HepG2 (cell line): ENCODE data around the gene NACC2. TPM values are rescaled to one million over a fixed set of nuclear protein-coding genes. Genes with fewer than 3 reads are reported as not detected.

Experiments used
- BATF2 ChIP-seq: sonication (generic); formaldehyde crosslinking; IDR thresholded peaks from 2 replicates; pipeline ENCODE4 v1.8.0; 2022; ENCODE audit warnings: mild to moderate bottlenecking, missing genetic modification reagents, moderate library complexity
- FIP1L1 ChIP-seq: fragments of 200-400 bp; formaldehyde crosslinking; IDR thresholded peaks from 2 replicates; pipeline ENCODE4 v1.6.1; 2018; ENCODE audit warnings: low read depth, mild to moderate bottlenecking, low read length, moderate library complexity, borderline replicate concordance; ENCODE audit not compliant: insufficient read depth
- KAT2B ChIP-seq: fragments of 150-350 bp; IDR thresholded peaks from 2 replicates; pipeline ENCODE4 v1.6.1; 2014; ENCODE audit warnings: low read depth, low read length, borderline replicate concordance
- MLLT10 ChIP-seq: sonication (generic); formaldehyde crosslinking; IDR thresholded peaks from 2 replicates; pipeline ENCODE4 v1.4.0; 2020; ENCODE audit warnings: missing genetic modification reagents
- NCOA5 ChIP-seq: sonication (generic); formaldehyde crosslinking; IDR thresholded peaks from 2 replicates; pipeline ENCODE4 v1.4.0; 2020; ENCODE audit warnings: missing genetic modification reagents
- PAF1 ChIP-seq: IDR thresholded peaks from 2 replicates; pipeline ENCODE4 v1.6.1; 2016; ENCODE audit warnings: missing genetic modification reagents, missing compliant biosample characterization
- POGK ChIP-seq: sonication (generic); formaldehyde crosslinking; conservative IDR thresholded peaks from 2 replicates; pipeline ENCODE4 v1.8.0; 2022; ENCODE audit warnings: mild to moderate bottlenecking, moderate library complexity, missing genetic modification reagents
- PREB ChIP-seq: sonication (generic); formaldehyde crosslinking; IDR thresholded peaks from 2 replicates; pipeline ENCODE4 v1.4.0; 2020; ENCODE audit warnings: missing genetic modification reagents
- RAD21 ChIP-seq: fragments of 450-650 bp; formaldehyde crosslinking; IDR thresholded peaks from 2 replicates; pipeline ENCODE4 v1.5.0; 2020; ENCODE audit warnings: mild to moderate bottlenecking
- SIN3A ChIP-seq: IDR thresholded peaks from 2 replicates; pipeline ENCODE4 v1.6.1; 2011; ENCODE audit warnings: low read depth, mild to moderate bottlenecking, control low read depth, low read length, borderline replicate concordance
- TAF15 ChIP-seq: fragments of 200-400 bp; formaldehyde crosslinking; IDR thresholded peaks from one replicate; pipeline ENCODE4 v1.6.1; 2018; ENCODE audit warnings: mild to moderate bottlenecking, low read depth, low read length; ENCODE audit not compliant: poor library complexity, severe bottlenecking
- TBP ChIP-seq: sonication (generic); formaldehyde crosslinking; IDR thresholded peaks from 2 replicates; pipeline ENCODE4 v1.5.0; 2020; ENCODE audit warnings: missing genetic modification reagents
- TBX3 ChIP-seq: fragments of 450-650 bp; IDR thresholded peaks from 2 replicates; pipeline ENCODE4 v1.6.1; 2017; ENCODE audit warnings: antibody characterized with exemption, mild to moderate bottlenecking, inconsistent platforms, borderline replicate concordance
- TSC22D2 ChIP-seq: sonication (generic); formaldehyde crosslinking; IDR thresholded peaks from 2 replicates; pipeline ENCODE4 v1.5.1; 2020; ENCODE audit warnings: missing genetic modification reagents, mild to moderate bottlenecking, borderline replicate concordance
- ZFX ChIP-seq: sonication (generic); formaldehyde crosslinking; IDR thresholded peaks from 2 replicates; pipeline ENCODE4 v1.4.0; 2020; ENCODE audit warnings: mild to moderate bottlenecking, low read depth, missing genetic modification reagents, moderate library complexity
- ZNF101 ChIP-seq: sonication (generic); formaldehyde crosslinking; IDR thresholded peaks from 2 replicates; pipeline ENCODE4 v1.4.0; 2020; ENCODE audit warnings: mild to moderate bottlenecking, low read depth, missing genetic modification reagents, borderline replicate concordance
- ZNF460 ChIP-seq: sonication (generic); formaldehyde crosslinking; IDR thresholded peaks from 2 replicates; pipeline ENCODE4 v1.5.1; 2020; ENCODE audit warnings: missing genetic modification reagents, mild to moderate bottlenecking, borderline replicate concordance
- ZNF616 ChIP-seq: sonication (generic); formaldehyde crosslinking; IDR thresholded peaks from 2 replicates; pipeline ENCODE4 v1.5.0; 2020; ENCODE audit warnings: low read depth, mild to moderate bottlenecking, missing genetic modification reagents
- ZNF644 ChIP-seq: IDR thresholded peaks from 2 replicates; pipeline ENCODE4 v1.6.1; 2016; ENCODE audit warnings: low read depth
- ZNF687 ChIP-seq: sonication (generic); formaldehyde crosslinking; IDR thresholded peaks from 2 replicates; pipeline ENCODE4 v1.5.1; 2020; ENCODE audit warnings: mild to moderate bottlenecking, missing genetic modification reagents, moderate library complexity
- ZNF773 ChIP-seq: sonication (generic); formaldehyde crosslinking; IDR thresholded peaks from 2 replicates; pipeline ENCODE4 v1.4.0; 2020; ENCODE audit warnings: missing genetic modification reagents, borderline replicate concordance
- ZSCAN21 ChIP-seq: sonication (generic); formaldehyde crosslinking; IDR thresholded peaks from 2 replicates; pipeline ENCODE4 v1.8.0; 2022; ENCODE audit warnings: mild to moderate bottlenecking, missing genetic modification reagents, moderate library complexity, borderline replicate concordance
- polyA plus RNA-seq, 8 experiments: library from polyadenylated mRNA; depleted of rRNA in 3 of 8; stranded (reverse) in 7 of 8; unstranded in 1 of 8; fragments of >200 nt; fragmentation: Illumina TruSeq in 4 of 8; extraction: Trizol in 4 of 8; gene quantifications; 2 replicates each; pipeline versions ENCODE4 v1.2.1 to v1.2.3, GENCODE V29; 2011 to 2016; ENCODE audit warnings: low read depth in 4 of 8, missing spikeins in 1 of 8, mixed read lengths in 1 of 8; ENCODE audit not compliant: insufficient read depth in 1 of 8
- total RNA-seq, 5 experiments: library from RNA; depleted of rRNA; stranded (reverse); fragments of >200 nt; fragmentation: Illumina TruSeq; extraction: Trizol; gene quantifications; 2 replicates each; pipeline ENCODE4 v1.2.3, GENCODE V29; 2016; ENCODE audit warnings: low read depth in 1 of 5

NACC2 gene
- total and polyA plus RNA-seq, 2 of the 13 experiments (the other 11 are each of a cell fraction or from before 2014, with no cell fraction given), result 5.9 to 12.3 TPM

- TF ChIP-seq ZNF687 (CRISPR knock-in tag) (peak; percentile 23), TAF15 (no peak), FIP1L1 (no peak), NCOA5 (CRISPR knock-in tag) (no peak), ZNF101 (CRISPR knock-in tag) (no peak), TBX3 (no peak), RAD21 (CRISPR knock-in tag) (no peak), TSC22D2 (no peak), KAT2B (no peak), POGK (CRISPR knock-in tag) (no peak), ZSCAN21 (CRISPR knock-in tag) (no peak), ZNF616 (CRISPR knock-in tag) (no peak), SIN3A (no peak), ZNF460 (CRISPR knock-in tag) (no peak), ZNF644 (CRISPR knock-in tag) (no peak), TBP (CRISPR knock-in tag) (no peak), PAF1 (no peak), ZFX (CRISPR knock-in tag) (no peak), MLLT10 (CRISPR knock-in tag) (no peak), PREB (CRISPR knock-in tag) (no peak), ZNF773 (CRISPR knock-in tag) (no peak), BATF2 (CRISPR knock-in tag) (no peak)
Observed at GRCh38 chr9:136003411-136004218, 91.5 kb downstream of the NACC2 start (continued).
